Ovary (tissue), 3 donors: ENCODE measurements around the gene DOCK1.

Source experiments
- EP300 ChIP-seq: sonication (generic); formaldehyde crosslinking; IDR thresholded peaks from one replicate; pipeline ENCODE4 v1.6.1; 2017; ENCODE audit warnings: antibody characterized with exemption
- POLR2A ChIP-seq: fragments of 450-650 bp; IDR thresholded peaks from one replicate; pipeline ENCODE4 v1.6.1; 2017; ENCODE audit warnings: antibody characterized with exemption, mild to moderate bottlenecking, moderate library complexity
- TF ChIP-seq, protein P1 (sequence below), 3 donors: fragments of 450-650 bp in 2 of 3; fragments of 200-600 bp in 1 of 3; IDR thresholded peaks; one replicate each; pipeline versions ENCODE4 v1.5.1 to v1.8.0; 2016 to 2022; ENCODE audit warnings: antibody characterized with exemption in 3 of 3, mild to moderate bottlenecking in 1 of 3
- donor health status: DM: no; HTN: no; CAD: no.

GRCh38 chr10:127179612-127180250 is 274.5 kb downstream of the DOCK1 start:
- TF ChIP-seq, protein P1, sequence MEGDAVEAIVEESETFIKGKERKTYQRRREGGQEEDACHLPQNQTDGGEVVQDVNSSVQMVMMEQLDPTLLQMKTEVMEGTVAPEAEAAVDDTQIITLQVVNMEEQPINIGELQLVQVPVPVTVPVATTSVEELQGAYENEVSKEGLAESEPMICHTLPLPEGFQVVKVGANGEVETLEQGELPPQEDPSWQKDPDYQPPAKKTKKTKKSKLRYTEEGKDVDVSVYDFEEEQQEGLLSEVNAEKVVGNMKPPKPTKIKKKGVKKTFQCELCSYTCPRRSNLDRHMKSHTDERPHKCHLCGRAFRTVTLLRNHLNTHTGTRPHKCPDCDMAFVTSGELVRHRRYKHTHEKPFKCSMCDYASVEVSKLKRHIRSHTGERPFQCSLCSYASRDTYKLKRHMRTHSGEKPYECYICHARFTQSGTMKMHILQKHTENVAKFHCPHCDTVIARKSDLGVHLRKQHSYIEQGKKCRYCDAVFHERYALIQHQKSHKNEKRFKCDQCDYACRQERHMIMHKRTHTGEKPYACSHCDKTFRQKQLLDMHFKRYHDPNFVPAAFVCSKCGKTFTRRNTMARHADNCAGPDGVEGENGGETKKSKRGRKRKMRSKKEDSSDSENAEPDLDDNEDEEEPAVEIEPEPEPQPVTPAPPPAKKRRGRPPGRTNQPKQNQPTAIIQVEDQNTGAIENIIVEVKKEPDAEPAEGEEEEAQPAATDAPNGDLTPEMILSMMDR (IDR thresholded peaks at IDR 0.05), result no peak
- TF ChIP-seq POLR2A (no peak), EP300 (no peak)
